Brain pericyte (primary cell): ENCODE measurements around the gene DCDC2B.

Experiments
- DNase-seq: peaks from one replicate; pipeline ENCODE4 v3.0.0-alpha.2; 2012; ENCODE audit warnings: low read depth, low spot score

DCDC2B gene

DNA sequence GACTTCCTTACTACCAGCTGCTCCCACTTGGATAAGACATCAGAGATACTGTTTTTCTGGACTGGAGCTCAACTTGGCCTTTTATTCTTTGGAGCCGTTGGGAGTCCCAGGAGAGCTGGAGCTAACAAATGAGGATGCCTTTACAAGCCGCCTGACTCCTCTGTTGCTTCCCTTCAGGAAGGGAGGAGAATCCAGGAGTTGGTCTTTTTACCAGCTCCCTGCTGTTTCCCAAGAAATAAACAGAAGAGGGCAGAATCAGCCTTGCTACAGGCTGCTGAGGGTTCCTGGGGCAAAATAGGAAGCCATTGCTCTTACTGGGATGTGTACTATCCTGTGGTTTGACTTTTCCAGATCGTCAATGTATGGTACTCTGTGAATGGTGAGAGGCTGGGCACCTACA lies 14.8 kb downstream of the DCDC2B start:
- no peak for DNase-seq

- no peak for DNase-seq
Measured at GRCh38 chr1:32224285-32224684, 15.4 kb downstream of the DCDC2B start.

DNA sequence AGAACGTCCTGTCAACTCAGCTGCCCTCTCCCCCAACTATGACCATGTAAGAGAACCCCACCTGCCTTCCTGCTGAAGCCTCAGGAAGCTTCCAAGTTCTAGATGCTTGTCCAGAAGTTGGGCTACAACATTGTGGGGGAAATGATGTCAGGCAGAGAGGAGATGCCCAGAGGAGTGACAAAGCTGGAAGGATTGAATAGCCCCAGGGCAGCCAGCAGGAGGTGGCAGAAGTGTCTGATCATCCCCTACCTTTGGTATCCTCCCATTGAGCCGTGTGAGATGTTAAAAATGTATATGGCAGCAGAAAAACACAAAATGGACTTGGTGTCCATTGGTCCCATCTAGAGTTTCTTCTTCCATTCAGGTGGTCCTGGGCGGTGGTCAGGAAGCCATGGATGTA lies 19.9 kb downstream of the DCDC2B start:
- no peak for DNase-seq

GRCh38 chr1:32231843-32232432 lies 23.0 kb downstream of the DCDC2B start:
- DNase-seq = no peak

DNA sequence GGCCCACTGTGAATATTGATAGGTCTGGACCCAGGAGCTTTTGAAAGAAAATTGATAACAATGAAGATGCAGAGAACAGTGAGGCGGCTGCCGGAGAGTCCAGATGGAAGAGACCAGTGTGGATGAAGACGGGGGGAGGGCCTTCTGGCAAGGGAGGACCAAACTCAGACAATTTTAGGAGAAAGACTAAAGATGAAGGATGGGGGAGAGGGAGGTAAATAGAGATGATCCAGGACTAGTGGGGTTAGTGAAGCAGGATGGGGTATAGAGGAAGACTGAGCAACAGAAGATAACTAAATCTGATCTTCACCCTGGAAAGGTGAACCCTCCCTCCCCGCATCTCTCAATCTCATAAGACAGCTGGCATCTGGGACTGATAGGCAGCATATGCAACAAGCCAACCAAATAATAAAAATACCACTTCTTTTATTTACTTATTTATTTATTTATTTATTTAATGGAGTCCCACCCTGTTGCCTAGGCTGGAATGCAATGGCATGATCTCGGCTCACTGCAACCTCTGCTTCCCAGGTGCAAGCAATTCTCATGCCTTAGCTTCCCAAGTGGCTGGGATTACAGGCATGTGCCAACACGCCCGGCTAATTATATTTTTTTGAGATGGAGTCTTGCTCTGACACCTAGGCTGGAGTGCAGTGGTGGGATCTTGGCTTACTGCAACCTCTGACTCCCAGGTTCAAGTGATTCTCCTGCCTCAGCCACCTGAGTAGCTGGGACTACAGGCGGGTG lies 23.8 kb downstream of the DCDC2B start:
- DNase-seq = no peak

DNA sequence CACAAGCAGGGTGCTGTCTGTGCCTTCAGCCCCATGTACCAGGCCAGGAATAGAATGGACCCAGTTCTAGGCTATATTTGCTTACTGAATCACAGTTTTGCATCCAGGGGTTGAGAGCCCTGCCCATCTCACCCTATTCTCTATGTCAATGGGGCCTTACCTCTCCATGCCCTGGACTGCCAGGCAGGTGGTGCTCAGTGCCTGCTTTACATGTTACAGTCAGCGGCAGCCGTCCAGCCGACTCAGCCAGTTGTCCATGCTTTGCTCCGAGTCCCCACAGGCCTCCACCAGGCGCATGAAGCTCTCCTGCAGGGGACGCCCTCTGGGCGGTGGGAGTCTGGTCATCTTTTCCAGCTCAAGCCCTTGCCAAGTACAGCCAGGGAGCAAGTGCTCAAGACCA lies 25.9 kb downstream of the DCDC2B start:
- DNase-seq = no peak

- no peak for DNase-seq
Measured at GRCh38 chr1:32239337-32239736, 30.4 kb downstream of the DCDC2B start.

DNA sequence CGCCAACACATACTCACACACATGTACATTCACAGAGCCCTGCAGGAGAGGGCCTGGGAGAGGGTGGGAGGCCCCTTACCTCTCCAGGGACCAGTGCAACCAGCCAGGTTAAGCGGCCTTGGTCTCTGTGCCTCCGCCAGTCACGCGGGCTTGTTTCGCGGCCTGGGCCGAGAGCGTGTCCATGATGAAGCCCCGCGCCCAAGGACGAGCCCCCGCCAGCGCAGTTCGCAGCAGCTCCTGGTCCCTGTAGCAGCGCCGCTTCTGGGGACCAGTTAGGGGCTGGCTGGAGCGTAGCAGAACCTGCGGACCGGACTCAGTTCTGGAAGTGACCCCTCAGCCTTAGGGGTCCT lies 30.9 kb downstream of the DCDC2B start:
- DNase-seq = no peak

- DNase-seq = no peak
Measured at GRCh38 chr1:32240140-32240951, 31.5 kb downstream of the DCDC2B start.

DNA sequence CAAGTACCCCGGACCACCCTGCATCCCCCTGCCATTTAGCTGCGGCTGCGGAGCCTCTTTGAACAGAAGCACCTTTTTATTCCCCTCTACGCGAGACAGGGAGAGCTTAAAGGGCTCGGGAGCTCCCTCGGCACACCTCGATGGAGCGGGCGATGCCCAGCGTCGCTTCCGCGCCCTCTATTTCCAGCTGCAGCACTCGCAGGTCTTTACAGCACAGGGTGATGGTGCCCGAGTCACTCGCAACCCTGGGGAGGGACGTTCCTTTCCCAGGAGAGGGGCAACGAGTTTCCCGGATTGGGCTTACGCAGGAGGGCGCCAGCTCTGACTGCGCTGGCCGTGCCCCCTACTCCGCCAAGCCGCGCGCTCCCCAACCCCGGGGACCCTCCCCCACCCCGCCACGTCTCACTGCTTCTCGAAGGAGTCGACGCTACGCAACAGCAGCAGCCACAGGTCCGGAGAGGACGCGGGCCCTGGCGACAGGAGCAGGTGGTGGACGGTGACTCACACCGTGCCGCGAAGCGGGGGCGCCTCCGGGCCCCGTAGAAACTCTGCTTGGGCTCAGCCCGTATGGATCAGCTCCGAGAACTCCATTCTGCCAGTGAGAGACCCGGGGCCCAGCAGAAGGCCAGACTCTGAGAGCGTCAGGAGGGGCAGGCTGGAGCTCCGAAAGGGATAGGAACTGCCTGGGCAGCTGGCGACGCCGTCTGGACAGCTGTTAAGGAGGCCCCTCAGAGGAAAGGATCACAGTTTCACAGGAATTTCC lies 32.3 kb downstream of the DCDC2B start:
- no peak for DNase-seq

DNA sequence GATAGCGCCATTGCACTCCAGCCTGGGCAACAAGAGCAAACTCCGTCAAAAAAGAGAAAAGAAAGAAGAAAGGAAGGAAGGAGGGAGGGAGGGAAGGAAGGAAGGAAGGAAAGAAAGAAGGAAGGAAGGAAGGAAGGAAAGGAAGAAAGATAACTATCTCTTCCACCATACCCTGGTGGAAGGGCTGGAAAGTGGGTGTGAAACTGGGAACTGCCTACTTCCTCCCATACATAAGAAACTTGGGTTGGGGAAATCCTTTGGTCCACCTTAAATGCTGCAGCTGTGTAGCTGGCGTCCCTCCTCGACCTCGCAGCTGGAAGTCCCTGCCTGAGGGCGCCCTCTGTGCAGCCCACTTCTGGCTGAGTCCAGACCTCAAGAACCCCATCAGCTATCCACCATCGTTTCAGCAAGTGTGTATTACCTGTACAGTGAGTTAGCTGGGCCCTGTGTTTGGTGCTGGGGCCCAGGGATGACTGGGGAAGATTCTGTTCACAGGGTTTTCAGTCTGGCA lies 33.5 kb downstream of the DCDC2B start:
- DNase-seq = no peak

- DNase-seq = no peak
Measured at GRCh38 chr1:32246888-32247273, 38.0 kb downstream of the DCDC2B start, which contains the start of gene FAM167B. TSS of gene FAM167B (plus strand) at chr1:32247222. CDS start at chr1:32247422, 200 bp downstream.

DNA sequence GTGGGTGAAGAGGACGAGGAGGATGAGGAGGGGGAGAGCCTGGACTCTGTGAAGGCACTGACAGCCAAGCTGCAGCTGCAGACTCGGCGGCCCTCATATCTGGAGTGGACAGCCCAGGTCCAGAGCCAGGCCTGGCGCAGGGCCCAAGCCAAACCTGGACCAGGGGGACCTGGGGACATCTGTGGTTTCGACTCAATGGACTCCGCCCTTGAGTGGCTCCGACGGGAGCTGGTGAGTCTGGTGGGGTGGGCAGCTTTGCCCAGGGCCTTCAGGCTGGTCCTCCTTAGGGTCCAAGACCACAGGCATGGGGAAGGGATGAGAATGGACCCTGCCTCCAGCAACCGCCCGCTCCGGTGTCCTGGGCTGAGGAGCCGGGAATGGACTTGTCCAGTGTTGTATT lies 38.6 kb downstream of the DCDC2B start:
- DNase-seq = no peak

DNA sequence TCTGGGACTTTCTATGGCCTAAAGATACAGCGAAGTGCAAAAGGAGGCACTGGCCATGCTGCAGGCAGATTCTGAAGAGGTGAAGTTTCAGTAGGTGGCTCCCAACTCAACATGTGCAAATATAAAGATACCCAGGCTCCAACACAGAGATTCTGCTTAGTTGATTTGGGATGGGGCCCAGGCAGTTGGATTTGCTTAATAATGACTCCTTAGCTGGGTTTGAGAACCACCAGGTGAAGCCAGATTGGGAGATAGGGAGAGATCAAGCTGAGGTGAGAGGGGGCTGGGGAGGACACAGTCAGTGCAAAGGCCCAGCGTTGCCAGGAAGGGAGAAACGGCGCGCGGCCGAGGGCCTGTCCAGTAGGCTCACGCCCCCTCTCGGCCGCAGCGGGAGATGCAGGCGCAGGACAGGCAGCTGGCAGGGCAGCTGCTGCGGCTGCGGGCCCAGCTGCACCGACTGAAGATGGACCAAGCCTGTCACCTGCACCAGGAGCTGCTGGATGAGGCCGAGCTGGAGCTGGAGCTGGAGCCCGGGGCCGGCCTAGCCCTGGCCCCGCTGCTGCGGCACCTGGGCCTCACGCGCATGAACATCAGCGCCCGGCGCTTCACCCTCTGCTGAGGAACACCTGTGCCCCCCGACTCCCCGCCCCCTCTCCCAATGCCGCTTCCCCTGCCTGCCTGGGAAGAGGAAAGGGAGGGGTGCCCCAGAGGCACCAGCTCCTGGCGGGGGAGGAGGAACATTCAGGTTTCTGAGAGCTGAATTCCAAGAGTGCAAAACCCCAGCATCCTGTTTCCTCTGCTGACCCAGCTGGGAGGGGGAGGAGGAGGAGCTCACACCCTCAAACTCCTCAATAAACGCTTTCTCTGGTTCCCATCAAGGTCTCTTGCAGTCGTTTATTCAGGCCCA lies 39.3 kb downstream of the DCDC2B start:
- no peak for DNase-seq

- DNase-seq = no peak
Measured at GRCh38 chr1:32249831-32250525, 41.1 kb downstream of the DCDC2B start.

DNA sequence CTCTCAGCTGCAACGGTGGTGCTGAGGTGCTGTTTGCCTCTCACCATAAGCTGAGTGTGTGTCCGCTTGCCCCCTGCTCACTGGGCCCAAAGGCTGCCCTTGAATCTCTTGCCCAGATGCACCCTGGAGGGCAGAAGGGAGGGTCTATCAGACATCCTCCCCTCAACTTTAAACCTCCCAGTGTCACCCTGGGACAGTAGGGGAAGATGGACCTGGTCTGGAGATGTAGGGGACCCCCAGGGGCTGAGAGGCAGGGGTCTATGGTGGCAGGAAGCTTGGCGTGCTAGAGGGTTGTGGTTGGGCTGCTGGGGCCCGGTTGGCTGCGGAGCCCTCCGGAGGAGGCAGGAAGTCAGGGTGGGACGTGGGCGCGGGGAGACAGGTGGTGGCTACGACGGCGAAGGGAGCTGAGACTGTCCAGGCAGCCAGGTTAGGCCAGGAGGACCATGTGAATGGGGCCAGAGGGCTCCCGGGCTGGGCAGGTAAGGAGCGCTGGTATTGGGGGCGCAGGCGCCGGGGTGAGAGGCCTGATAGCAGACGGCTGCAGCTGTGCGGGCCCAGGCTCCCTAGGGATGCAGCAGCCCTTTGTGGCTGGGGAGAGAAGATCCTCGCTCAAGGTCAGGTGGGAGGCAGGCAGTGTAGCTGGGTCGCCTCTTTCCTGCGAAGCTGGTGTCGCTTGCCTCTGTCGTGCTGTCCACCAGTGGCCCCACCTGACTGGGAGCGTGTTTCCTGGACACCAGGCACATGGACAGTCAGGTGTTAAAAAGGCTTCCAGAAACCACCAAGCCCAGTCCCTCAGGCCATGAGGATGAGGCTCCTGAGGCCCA lies 42.2 kb downstream of the DCDC2B start, which contains the start of gene LCK:
TSS of gene LCK (plus strand) at position 373 of the 824 bp plus-strand sequence. CDS start 23,065 bp downstream, outside the sequence.
- no peak for DNase-seq

GRCh38 chr1:32255072-32256071 lies 46.5 kb downstream of the DCDC2B start:
- no peak for DNase-seq
